NB4 (cell line): ENCODE results near the gene SHISA4.

Experiments
- DNase-seq: peaks from one replicate; pipeline ENCODE4 v3.0.0; 2010; ENCODE audit warnings: low read depth
- H3K4me3 ChIP-seq: one replicate; pipeline ENCODE4 v1.5.1; 2011; ENCODE audit warnings: mild to moderate bottlenecking, low read depth, low read length, moderate library complexity
- MYC ChIP-seq: IDR thresholded peaks from 2 replicates; pipeline ENCODE4 v1.6.1; 2011; ENCODE audit warnings: low read depth, low read length
- POLR2A ChIP-seq: IDR thresholded peaks from 2 replicates; pipeline ENCODE4 v1.6.1; 2011; ENCODE audit warnings: mild to moderate bottlenecking; ENCODE audit not compliant: insufficient read length; ENCODE audit errors: extremely low read depth
- TF ChIP-seq, protein P1 (sequence below): IDR thresholded peaks from one replicate; pipeline ENCODE4 v1.5.1; 2012; ENCODE audit warnings: low read depth, low read length
- TF ChIP-seq, protein P2 (sequence below): IDR thresholded peaks from 2 replicates; pipeline ENCODE4 v1.6.1; 2011; ENCODE audit warnings: low read depth, low read length

SHISA4 gene

DNA sequence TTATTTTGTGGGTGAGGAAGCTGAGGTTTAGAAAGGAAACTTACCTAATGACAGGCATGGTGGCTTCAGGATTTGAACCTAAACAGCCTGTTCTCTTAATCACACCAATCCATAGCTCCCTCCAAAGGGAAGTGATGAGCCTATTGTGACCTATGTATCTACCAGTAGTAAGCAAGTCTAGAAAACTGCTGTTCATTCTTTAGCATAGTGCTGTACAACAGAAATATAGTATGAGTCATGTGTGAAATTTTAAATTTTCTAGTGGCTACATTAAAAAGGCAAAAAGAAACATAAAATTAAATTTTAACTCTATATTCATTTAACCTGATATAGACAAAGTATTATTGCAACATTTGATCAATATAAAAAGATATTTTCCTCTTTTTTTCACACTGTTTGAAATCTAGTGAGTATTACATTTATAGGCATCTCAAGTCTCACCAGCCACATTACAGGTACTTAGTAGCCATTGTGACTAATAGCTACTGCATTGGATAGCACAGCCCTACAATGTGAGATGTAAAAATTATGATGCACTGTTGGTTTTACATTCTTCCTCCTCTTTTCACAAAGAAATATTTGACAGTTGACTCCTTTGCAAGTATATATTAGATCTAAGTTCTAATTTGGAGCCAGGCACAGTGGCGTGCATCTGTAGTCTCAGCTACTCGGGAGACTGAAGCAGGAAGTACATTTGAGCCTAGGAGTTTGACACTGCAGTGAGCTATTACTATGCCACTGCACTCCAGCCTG is 43.2 kb upstream of the SHISA4 start:
- TF ChIP-seq MYC: no peak
- TF ChIP-seq, protein P1, sequence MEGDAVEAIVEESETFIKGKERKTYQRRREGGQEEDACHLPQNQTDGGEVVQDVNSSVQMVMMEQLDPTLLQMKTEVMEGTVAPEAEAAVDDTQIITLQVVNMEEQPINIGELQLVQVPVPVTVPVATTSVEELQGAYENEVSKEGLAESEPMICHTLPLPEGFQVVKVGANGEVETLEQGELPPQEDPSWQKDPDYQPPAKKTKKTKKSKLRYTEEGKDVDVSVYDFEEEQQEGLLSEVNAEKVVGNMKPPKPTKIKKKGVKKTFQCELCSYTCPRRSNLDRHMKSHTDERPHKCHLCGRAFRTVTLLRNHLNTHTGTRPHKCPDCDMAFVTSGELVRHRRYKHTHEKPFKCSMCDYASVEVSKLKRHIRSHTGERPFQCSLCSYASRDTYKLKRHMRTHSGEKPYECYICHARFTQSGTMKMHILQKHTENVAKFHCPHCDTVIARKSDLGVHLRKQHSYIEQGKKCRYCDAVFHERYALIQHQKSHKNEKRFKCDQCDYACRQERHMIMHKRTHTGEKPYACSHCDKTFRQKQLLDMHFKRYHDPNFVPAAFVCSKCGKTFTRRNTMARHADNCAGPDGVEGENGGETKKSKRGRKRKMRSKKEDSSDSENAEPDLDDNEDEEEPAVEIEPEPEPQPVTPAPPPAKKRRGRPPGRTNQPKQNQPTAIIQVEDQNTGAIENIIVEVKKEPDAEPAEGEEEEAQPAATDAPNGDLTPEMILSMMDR: no peak
- TF ChIP-seq, protein P2, sequence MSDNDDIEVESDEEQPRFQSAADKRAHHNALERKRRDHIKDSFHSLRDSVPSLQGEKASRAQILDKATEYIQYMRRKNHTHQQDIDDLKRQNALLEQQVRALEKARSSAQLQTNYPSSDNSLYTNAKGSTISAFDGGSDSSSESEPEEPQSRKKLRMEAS: no peak
- TF ChIP-seq POLR2A: no peak
- DNase-seq: no peak
- no peak overlapping the region for H3K4me3 ChIP-seq

DNA sequence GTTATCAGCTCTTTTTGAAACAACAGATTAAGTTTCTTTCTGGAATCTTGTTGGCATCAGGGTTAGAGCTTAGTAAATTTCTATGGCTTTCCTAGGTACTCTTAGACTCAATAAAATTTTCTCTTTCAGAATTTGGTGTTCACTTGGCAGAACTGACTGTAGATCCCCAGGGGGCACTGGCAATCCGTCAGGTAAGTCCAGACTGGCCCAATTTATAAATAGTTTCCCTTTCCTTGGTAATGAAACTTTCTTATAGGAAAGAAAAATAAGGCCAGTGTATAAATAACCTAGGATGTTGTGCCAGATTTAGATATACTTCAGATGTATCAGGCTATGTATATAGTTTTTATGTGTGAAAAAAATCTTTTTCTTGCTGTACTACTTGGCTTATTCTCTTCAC is 41.5 kb upstream of the SHISA4 start:
- DNase-seq: no peak
- H3K4me3 ChIP-seq: no peak overlapping the region
- TF ChIP-seq POLR2A: no peak
- TF ChIP-seq, protein P2: no peak
- no peak for TF ChIP-seq MYC
- TF ChIP-seq, protein P1: no peak

DNA sequence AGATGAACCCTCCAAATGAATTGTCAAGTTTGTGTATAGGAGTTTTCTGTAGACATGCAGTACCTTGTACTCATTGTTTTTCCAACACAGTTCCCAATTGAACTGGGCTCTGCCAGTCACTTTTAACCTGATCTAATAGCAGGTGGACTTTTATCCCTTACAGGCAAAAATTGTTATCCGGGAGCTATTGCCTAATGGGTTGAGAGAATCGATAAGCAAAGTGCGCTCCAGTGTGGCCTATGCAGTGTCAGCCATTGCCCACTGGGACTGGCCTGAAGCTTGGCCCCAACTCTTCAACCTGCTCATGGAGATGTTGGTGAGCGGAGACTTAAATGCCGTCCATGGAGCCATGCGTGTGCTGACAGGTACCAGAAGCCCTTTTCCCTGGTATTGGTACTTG is 40.5 kb upstream of the SHISA4 start:
- no peak for DNase-seq
- H3K4me3 ChIP-seq: no peak overlapping the region
- TF ChIP-seq, protein P1: no peak
- TF ChIP-seq POLR2A (no peak), MYC (no peak)
- TF ChIP-seq, protein P2: no peak

GRCh38 chr1:201849372-201850052 is 39.2 kb upstream of the SHISA4 start:
- no peak for TF ChIP-seq POLR2A
- TF ChIP-seq, protein P1: no peak
- TF ChIP-seq MYC: no peak
- TF ChIP-seq, protein P2: no peak
- no peak overlapping the region for H3K4me3 ChIP-seq
- no peak for DNase-seq

- no peak overlapping the region for H3K4me3 ChIP-seq
- DNase-seq: no peak
- TF ChIP-seq, protein P2: no peak
- no peak for TF ChIP-seq POLR2A
- TF ChIP-seq MYC: no peak
- TF ChIP-seq, protein P1: no peak
Measured at GRCh38 chr1:201850053-201850397, 38.7 kb upstream of the SHISA4 start.
